GM23248 (cell line): ENCODE results near the gene LMO2.

ENCODE experiments used
- EZH2 ChIP-seq: fragments of 200-600 bp; sonication (generic); IDR thresholded peaks from 2 replicates; pipeline ENCODE4 v1.6.1; 2018; ENCODE audit warnings: antibody characterized with exemption, mild to moderate bottlenecking; ENCODE audit not compliant: insufficient read depth, poor library complexity, severe bottlenecking
- EZH2phosphoT487 ChIP-seq: fragments of 200-600 bp; sonication (generic); IDR thresholded peaks from 2 replicates; pipeline ENCODE4 v1.6.1; 2018; ENCODE audit warnings: antibody characterized with exemption, moderate library complexity, mild to moderate bottlenecking, low read depth; ENCODE audit not compliant: insufficient read depth

- TF ChIP-seq EZH2 (no peak), EZH2phosphoT487 (no peak)
Measured at GRCh38 chr11:33900159-33900840, 8.4 kb upstream of the LMO2 start.
